Amniotic epithelial cell (primary cell): ENCODE results near the gene EPN2.

Experiments used
- DNase-seq: peaks from one replicate; pipeline ENCODE4 v3.0.0-alpha.2; 2010; ENCODE audit warnings: low read depth

The EPN2 gene

DNA sequence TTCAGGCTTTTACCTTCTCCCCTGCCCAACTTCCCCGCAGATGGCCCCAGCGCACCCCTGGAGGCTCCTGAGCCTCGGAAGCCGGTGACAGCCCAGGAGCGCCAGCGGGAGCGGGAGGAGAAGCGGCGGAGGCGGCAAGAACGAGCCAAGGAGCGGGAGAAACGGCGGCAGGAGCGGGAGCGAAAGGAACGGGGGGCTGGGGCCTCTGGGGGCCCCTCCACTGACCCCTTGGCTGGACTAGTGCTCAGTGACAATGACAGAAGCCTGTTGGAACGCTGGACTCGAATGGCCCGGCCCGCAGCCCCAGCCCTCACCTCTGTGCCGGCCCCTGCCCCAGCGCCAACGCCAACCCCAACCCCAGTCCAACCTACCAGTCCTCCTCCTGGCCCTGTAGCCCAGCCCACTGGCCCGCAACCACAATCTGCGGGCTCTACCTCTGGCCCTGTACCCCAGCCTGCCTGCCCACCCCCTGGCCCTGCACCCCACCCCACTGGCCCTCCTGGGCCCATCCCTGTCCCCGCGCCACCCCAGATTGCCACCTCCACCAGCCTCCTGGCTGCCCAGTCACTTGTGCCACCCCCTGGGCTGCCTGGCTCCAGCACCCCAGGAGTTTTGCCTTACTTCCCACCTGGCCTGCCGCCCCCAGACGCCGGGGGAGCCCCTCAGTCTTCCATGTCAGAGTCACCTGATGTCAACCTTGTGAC is 144.7 kb downstream of the EPN2 start:
- no peak for DNase-seq

GRCh38 chr17:19382531-19383444 is 145.6 kb downstream of the EPN2 start:
- DNase-seq = no peak

DNA sequence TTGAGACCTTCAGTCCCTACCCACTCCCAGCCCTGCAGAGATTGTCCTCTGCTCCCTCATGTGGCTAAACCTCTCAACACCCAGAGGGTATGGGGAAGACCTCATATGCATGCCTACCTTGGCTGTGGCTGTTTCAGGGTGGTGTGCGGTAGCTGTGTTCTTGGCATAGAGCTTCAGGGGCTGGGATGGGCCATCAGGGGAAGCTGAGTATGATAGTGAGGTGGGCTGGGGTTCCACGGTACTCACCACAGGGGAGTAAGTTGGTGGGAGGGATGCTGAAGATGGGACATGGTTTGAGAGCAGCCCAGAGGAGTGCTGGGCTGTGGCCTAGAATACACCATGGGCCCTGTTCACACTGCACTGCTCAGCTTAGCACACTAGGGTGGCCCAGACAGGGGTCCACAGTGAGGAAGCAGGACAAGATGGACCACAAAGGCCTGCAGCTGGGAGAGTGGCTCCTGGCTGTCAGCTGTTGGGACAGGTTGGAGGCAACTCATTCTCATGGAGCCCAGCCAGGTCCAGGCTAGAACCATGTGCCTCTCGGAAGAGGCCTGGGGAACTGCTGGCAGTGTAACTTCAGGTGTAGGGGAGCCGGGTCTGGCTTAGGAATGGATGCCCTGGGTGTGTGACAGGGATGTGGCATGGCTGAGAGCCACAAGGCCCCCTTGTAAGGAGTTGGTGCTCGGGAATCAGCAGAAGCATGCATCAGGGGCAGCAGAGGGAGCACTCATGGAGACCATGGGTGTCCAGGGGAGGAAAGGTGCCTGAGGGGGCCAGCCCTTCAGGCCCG is 146.7 kb downstream of the EPN2 start:
- DNase-seq = no peak

DNA sequence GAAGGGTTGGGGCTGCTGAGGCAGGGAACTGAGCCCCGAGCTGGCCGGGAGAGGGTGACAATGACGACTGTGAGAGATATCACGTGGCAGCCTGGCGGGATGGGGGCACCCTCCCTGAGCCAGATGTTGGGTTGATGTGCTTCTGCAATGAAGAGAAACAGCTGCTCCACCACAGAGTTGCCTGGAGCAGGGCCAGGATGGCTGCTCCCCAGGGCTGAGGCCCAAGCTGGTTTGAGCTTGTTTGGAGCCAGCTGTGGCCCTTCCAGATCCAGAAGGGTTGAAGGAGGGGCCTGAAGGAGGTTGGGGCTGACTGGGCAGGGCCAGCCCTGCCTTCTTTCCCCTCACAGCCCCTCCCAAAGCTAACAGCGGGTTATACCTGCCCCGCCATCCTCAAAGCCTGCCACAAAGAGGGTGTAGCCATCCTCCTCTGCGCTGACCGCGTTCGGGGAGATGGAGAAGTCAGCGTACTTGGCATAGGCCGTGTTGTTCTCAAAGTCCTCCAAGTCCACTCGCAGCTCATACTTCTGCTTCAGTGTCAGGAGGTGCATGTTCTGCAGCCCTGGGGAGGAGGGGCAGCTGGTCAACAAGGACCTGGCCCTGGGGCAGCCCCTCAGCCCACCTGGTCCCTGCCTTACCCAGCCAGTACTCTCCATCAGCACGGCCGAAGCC is 147.7 kb downstream of the EPN2 start:
- DNase-seq = peak; percentile 80

- DNase-seq = no peak
Measured at GRCh38 chr17:19385521-19385983, 148.4 kb downstream of the EPN2 start.
